PC-3 (cell line): ENCODE data around the gene ADCY5.

Experiments
- EZH2 ChIP-seq: fragments of 300-600 bp; sonication (generic); IDR thresholded peaks from one replicate; pipeline ENCODE4 v1.6.1; 2017; ENCODE audit warnings: antibody characterized with exemption, mild to moderate bottlenecking, low read length; ENCODE audit not compliant: unreplicated experiment
- EZH2phosphoT487 ChIP-seq: fragments of 300-600 bp; sonication (generic); IDR thresholded peaks from 2 replicates; pipeline ENCODE4 v1.6.1; 2018; ENCODE audit warnings: mild to moderate bottlenecking, antibody characterized with exemption, low read length, borderline replicate concordance
- TF ChIP-seq, protein P1 (sequence below): fragments of 300-600 bp; sonication (generic); conservative IDR thresholded peaks from 2 replicates; pipeline ENCODE4 v1.5.1; 2017; ENCODE audit warnings: antibody characterized with exemption, low read depth, mild to moderate bottlenecking, low read length

DNA sequence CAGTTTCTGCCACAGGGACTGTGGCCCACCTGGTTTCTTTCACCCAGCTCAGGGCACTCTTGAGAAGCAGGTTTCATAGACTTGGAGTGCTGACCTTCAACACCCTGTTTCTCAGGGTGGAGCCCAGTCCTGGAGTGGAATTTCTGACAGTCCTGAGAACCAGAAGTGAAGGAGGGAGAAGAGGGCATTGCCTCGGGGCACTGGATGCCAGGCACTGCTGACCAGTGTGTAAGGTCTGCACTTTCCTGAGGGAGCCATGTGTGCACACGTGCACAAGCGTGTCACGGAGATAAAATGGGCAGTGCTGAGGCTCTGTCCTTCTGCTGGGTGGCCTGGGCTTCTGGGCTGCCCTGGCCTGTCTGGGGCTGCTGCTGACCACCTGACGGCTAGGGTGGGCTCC lies 128.7 kb downstream of the ADCY5 start:
- TF ChIP-seq, protein P1, sequence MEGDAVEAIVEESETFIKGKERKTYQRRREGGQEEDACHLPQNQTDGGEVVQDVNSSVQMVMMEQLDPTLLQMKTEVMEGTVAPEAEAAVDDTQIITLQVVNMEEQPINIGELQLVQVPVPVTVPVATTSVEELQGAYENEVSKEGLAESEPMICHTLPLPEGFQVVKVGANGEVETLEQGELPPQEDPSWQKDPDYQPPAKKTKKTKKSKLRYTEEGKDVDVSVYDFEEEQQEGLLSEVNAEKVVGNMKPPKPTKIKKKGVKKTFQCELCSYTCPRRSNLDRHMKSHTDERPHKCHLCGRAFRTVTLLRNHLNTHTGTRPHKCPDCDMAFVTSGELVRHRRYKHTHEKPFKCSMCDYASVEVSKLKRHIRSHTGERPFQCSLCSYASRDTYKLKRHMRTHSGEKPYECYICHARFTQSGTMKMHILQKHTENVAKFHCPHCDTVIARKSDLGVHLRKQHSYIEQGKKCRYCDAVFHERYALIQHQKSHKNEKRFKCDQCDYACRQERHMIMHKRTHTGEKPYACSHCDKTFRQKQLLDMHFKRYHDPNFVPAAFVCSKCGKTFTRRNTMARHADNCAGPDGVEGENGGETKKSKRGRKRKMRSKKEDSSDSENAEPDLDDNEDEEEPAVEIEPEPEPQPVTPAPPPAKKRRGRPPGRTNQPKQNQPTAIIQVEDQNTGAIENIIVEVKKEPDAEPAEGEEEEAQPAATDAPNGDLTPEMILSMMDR = no peak
- TF ChIP-seq EZH2 (no peak), EZH2phosphoT487 (no peak)
